GM19239 (cell line): Measurements from ENCODE around the gene BPGM.
A peak's percentile ranks its signal among the peaks of the same experiment; 100 is the strongest.
"Not testable (repeated sequence)": the region's sequence is repeated elsewhere in the genome, so short reads cannot be mapped to it uniquely, and the experiment has no call there.

Experiments used
- DNase-seq: peaks from one replicate; pipeline ENCODE4 v3.0.0; 2011; ENCODE audit warnings: low spot score; ENCODE audit not compliant: insufficient read length
- FAIRE-seq: peaks from 2 replicates; lab custom pipeline; 2011; peaks lifted over from hg19 to GRCh38; lab: Jason Lieb, UNC

The BPGM gene

GRCh38 chr7:134660242-134660785 is 13.7 kb downstream of the BPGM start:
- FAIRE-seq (no peak), DNase-seq (no peak)

GRCh38 chr7:134660961-134661376 is 14.3 kb downstream of the BPGM start:
- DNase-seq: no peak
- FAIRE-seq: no peak

- DNase-seq: no peak
- FAIRE-seq: no peak
Observed at GRCh38 chr7:134662166-134662870, 15.7 kb downstream of the BPGM start.

GRCh38 chr7:134662871-134663205 is 16.2 kb downstream of the BPGM start:
- no peak for FAIRE-seq
- DNase-seq: no peak

- FAIRE-seq, DNase-seq: not testable (repeated sequence)
Observed at GRCh38 chr7:134665045-134665444, 18.4 kb downstream of the BPGM start.

GRCh38 chr7:134667899-134668298 is 21.2 kb downstream of the BPGM start:
- no peak for FAIRE-seq
- DNase-seq: no peak

- no peak for FAIRE-seq
Observed at GRCh38 chr7:134669388-134669787, 22.7 kb downstream of the BPGM start.

GRCh38 chr7:134669845-134670373 is 23.3 kb downstream of the BPGM start:
- peak; percentile 84 for FAIRE-seq
- peak; percentile 14 for DNase-seq

More at GRCh38 chr7:134669388-134669787, 22.7 kb downstream of the BPGM start:
- no peak for DNase-seq

- DNase-seq: no peak
- FAIRE-seq: no peak
Observed at GRCh38 chr7:134671609-134672008, 25.0 kb downstream of the BPGM start.

- FAIRE-seq: no peak
- DNase-seq: no peak
Observed at GRCh38 chr7:134674424-134674823, 27.8 kb downstream of the BPGM start.

GRCh38 chr7:134676743-134677142 is 30.1 kb downstream of the BPGM start:
- peak; percentile 56 for FAIRE-seq

GRCh38 chr7:134678115-134678514 is 31.5 kb downstream of the BPGM start:
- DNase-seq: no peak
- FAIRE-seq: no peak

More at GRCh38 chr7:134676743-134677142, 30.1 kb downstream of the BPGM start:
- DNase-seq: no peak

GRCh38 chr7:134679006-134679405 is 32.4 kb downstream of the BPGM start:
- no peak for FAIRE-seq
- no peak for DNase-seq

- no peak for FAIRE-seq
- no peak for DNase-seq
Observed at GRCh38 chr7:134684165-134684564, 37.5 kb downstream of the BPGM start.

GRCh38 chr7:134685250-134685649 is 38.6 kb downstream of the BPGM start:
- no peak for DNase-seq
- FAIRE-seq: no peak

- no peak for FAIRE-seq
- no peak for DNase-seq
Observed at GRCh38 chr7:134686786-134687185, 40.1 kb downstream of the BPGM start.

GRCh38 chr7:134689550-134689949 is 42.9 kb downstream of the BPGM start:
- DNase-seq, FAIRE-seq: not testable (repeated sequence)

GRCh38 chr7:134690016-134690415 is 43.4 kb downstream of the BPGM start:
- FAIRE-seq: no peak
- DNase-seq: no peak

- FAIRE-seq: no peak
- no peak for DNase-seq
Observed at GRCh38 chr7:134690614-134691504, 44.2 kb downstream of the BPGM start.

GRCh38 chr7:134691546-134692343 is 45.1 kb downstream of the BPGM start:
- no peak for FAIRE-seq
- DNase-seq: no peak
